Measurements from ENCODE around the gene PRKAR2B. TPM values are rescaled to one million over a fixed set of nuclear protein-coding genes. Genes with fewer than 3 reads are reported as not detected.

PRKAR2B gene
- total RNA-seq, 1 donor from 2014 or later, result 11.5 TPM

- Histone ChIP-seq H3K27ac (ENCODE audit: low read depth, low read length) (no peak overlapping the region), H3K9me3 (ENCODE audit: control insufficient read depth in 3 of 3, low read length in 3 of 3) (no peaks in the 10 kb centered on the region), H3K4me3 (ENCODE audit: low read length in 3 of 3) (no peak overlapping the region), H3K27me3 (ENCODE audit: control insufficient read depth in 3 of 3, insufficient read depth in 3 of 3, low read length in 3 of 3) (no peaks in the 10 kb centered on the region), H3K36me3 (ENCODE audit: control insufficient read depth in 3 of 3, insufficient read depth in 3 of 3, low read length in 3 of 3) (no peaks in the 10 kb centered on the region), H3K4me1 (ENCODE audit: control insufficient read depth in 3 of 3, insufficient read depth in 3 of 3, low read length in 3 of 3) (no peaks in the 10 kb centered on the region), H3K9ac (ENCODE audit: low read depth in 1 of 3, low read length in 3 of 3) (no peak overlapping the region)
These were observed 34.7 kb upstream of the PRKAR2B start for GRCh38 chr7:107009846-107010203.

- Histone ChIP-seq H3K9me3 (ENCODE audit: control insufficient read depth in 3 of 3, low read length in 3 of 3) (no peaks in the 10 kb centered on the region), H3K9ac (ENCODE audit: low read depth in 1 of 3, low read length in 3 of 3) (no peak overlapping the region), H3K27ac (ENCODE audit: low read depth, low read length) (no peak overlapping the region), H3K27me3 (ENCODE audit: control insufficient read depth in 3 of 3, insufficient read depth in 3 of 3, low read length in 3 of 3) (no peaks in the 10 kb centered on the region), H3K4me1 (ENCODE audit: control insufficient read depth in 3 of 3, insufficient read depth in 3 of 3, low read length in 3 of 3) (no peaks in the 10 kb centered on the region), H3K36me3 (ENCODE audit: control insufficient read depth in 3 of 3, insufficient read depth in 3 of 3, low read length in 3 of 3) (no peaks in the 10 kb centered on the region), H3K4me3 (ENCODE audit: low read length in 3 of 3) (no peak overlapping the region)
These were observed 31.8 kb upstream of the PRKAR2B start for GRCh38 chr7:107012691-107013090.

DNA sequence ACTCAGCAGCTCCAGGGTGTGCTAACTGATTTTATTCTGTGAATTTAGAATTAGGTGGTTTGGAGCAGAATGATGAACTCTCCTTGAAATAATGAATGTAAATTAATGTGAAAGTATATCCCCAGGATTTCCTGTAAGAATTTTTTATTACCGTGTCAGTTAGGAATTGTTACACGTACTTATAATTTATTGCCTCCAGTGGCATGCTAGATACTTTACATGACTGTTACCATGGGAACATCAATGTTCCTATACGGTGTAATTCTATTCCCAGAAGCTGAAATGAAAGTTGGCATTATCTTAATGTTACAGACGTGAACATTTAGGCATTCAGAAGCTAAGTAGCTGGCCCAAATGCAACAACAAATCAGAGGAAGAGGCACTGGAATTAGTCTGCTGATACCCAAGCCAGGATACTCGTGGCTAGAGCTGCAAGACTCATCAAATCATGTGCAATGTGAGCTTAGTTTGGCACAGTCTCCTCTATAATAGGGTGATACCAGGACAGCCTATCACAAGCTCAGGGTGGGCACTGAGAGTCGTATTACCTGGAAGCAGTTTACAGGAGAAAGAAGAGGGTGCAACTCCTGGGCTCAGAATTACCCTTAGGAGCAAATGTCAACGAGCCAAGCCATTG, 30.0 kb upstream of the PRKAR2B start:
- Histone ChIP-seq H3K36me3 (ENCODE audit: control insufficient read depth in 3 of 3, insufficient read depth in 3 of 3, low read length in 3 of 3) (no peaks in the 10 kb centered on the region), H3K9me3 (ENCODE audit: control insufficient read depth in 3 of 3, low read length in 3 of 3) (no peaks in the 10 kb centered on the region), H3K4me1 (ENCODE audit: control insufficient read depth in 3 of 3, insufficient read depth in 3 of 3, low read length in 3 of 3) (no peaks in the 10 kb centered on the region), H3K9ac (ENCODE audit: low read depth in 1 of 3, low read length in 3 of 3) (no peak overlapping the region), H3K27me3 (ENCODE audit: control insufficient read depth in 3 of 3, insufficient read depth in 3 of 3, low read length in 3 of 3) (no peaks in the 10 kb centered on the region), H3K27ac (ENCODE audit: low read depth, low read length) (no peak overlapping the region), H3K4me3 (ENCODE audit: low read length in 3 of 3) (no peak overlapping the region)

DNA sequence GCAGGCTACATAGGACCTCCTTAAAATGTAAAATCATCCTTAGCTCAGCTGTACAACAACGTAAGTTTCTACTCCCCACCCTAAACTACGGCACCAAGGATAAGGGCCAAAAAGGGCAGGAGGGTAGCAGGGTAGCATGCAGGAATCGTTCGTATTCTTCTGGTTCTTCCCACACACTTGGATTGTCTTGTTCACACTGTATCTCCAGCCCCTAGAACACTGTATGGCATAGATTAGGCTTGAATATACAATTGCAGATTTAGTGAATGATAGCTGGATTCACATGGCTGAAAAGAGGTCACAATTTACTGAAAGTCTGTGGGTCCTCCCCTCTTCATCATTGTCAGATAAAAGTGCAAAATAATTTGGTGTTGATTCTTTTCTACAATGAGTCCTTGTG, 28.2 kb upstream of the PRKAR2B start:
- H3K27me3 ChIP-seq (ENCODE audit: control insufficient read depth in 3 of 3, insufficient read depth in 3 of 3, low read length in 3 of 3), result no peaks in the 10 kb centered on the region
- H3K27ac ChIP-seq (ENCODE audit: low read depth, low read length), result no peak overlapping the region
- no peaks in the 10 kb centered on the region for H3K36me3 ChIP-seq (ENCODE audit: control insufficient read depth in 3 of 3, insufficient read depth in 3 of 3, low read length in 3 of 3)
- no peak overlapping the region for H3K9ac ChIP-seq (ENCODE audit: low read depth in 1 of 3, low read length in 3 of 3)
- H3K9me3 ChIP-seq (ENCODE audit: control insufficient read depth in 3 of 3, low read length in 3 of 3), result no peaks in the 10 kb centered on the region
- H3K4me3 ChIP-seq (ENCODE audit: low read length in 3 of 3), result no peak overlapping the region
- H3K4me1 ChIP-seq (ENCODE audit: control insufficient read depth in 3 of 3, insufficient read depth in 3 of 3, low read length in 3 of 3), result no peaks in the 10 kb centered on the region

DNA sequence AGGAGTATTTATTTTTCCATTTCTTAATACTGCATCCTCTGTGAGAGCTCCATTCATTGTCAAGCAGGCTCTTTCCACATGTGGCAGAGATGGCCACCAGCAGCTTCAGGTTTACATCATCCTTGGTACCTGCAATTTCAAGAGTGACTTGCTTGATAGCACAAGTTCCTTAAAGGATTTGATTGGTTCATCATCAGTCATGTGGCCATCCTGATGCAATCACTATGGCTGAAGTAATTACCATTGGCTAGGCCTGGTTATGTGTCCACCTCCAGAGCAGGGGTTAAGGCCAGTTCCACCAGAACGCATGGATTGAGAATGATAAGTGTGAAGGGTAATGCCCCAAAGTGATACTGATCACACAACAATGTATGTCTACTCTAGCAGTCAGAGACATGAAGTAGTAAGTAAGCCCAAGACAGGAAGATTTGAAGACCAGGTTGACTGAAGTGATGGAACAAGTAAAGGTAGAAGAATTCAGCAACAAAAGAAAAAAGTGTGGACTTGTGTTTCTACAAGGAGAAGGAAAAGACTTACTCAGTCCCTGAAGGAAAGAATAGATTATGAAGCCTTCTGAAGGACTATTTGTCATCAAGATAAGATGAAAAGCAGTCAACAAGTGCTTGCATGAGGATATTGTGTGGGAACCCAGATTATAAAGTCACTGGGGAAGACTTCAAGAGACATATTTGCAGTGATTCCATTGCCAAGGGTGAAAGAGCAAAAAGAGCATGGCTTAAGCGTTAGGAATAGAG, 26.4 kb upstream of the PRKAR2B start:
- Histone ChIP-seq H3K9me3 (ENCODE audit: control insufficient read depth in 3 of 3, low read length in 3 of 3) (no peaks in the 10 kb centered on the region), H3K27me3 (ENCODE audit: control insufficient read depth in 3 of 3, insufficient read depth in 3 of 3, low read length in 3 of 3) (no peaks in the 10 kb centered on the region), H3K4me1 (ENCODE audit: control insufficient read depth in 3 of 3, insufficient read depth in 3 of 3, low read length in 3 of 3) (no peaks in the 10 kb centered on the region), H3K4me3 (ENCODE audit: low read length in 3 of 3) (no peak overlapping the region), H3K36me3 (ENCODE audit: control insufficient read depth in 3 of 3, insufficient read depth in 3 of 3, low read length in 3 of 3) (no peaks in the 10 kb centered on the region), H3K9ac (ENCODE audit: low read depth in 1 of 3, low read length in 3 of 3) (no peak overlapping the region), H3K27ac (ENCODE audit: low read depth, low read length) (no peak overlapping the region)

DNA sequence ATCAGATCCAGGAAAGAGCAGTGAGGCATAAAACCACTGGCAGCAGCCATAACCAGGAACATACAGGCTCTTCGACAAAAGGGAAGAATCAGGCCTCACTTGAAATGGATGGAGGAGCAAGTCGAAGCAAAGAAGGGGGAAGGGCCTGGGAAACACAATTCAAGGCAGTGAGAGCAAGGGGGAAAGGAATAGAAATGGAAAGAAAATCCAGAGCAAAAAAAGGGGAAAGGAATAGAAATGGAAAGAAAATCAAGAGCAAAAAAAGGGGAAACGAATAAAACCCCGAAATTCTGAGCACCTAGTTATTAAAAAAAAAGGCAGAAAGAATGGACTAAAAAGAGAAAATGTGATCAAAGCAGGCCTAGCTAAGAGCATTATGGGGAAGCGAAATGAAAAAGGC, 24.1 kb upstream of the PRKAR2B start:
- H3K36me3 ChIP-seq (ENCODE audit: control insufficient read depth in 3 of 3, insufficient read depth in 3 of 3, low read length in 3 of 3), result no peaks in the 10 kb centered on the region
- no peak overlapping the region for H3K9ac ChIP-seq (ENCODE audit: low read depth in 1 of 3, low read length in 3 of 3)
- no peaks in the 10 kb centered on the region for H3K27me3 ChIP-seq (ENCODE audit: control insufficient read depth in 3 of 3, insufficient read depth in 3 of 3, low read length in 3 of 3)
- no peak overlapping the region for H3K4me3 ChIP-seq (ENCODE audit: low read length in 3 of 3)
- peaks cover 0 to 3% (median 0%) of the 10 kb centered on the region in 3 donors for H3K9me3 ChIP-seq (ENCODE audit: control insufficient read depth in 3 of 3, low read length in 3 of 3)
- no peak overlapping the region for H3K27ac ChIP-seq (ENCODE audit: low read depth, low read length)
- no peaks in the 10 kb centered on the region for H3K4me1 ChIP-seq (ENCODE audit: control insufficient read depth in 3 of 3, insufficient read depth in 3 of 3, low read length in 3 of 3)

DNA sequence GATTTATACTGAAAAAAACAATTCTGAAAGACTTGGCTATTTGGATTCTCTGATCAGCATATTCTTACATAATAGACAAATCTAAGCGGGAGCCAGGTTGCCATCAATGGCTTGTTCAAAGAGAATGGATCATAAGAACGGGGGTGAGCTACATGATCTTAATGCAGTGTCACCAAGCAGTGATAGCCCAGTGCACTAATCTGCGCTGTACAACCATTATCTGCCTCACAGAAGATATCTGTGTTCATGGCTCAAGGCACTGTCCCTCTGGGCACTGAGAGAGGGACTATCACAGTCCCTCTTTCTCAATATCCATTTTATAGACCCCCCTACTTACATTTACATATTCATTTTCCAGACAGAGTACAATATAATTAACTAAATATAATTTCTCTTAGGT, 22.9 kb upstream of the PRKAR2B start:
- no peaks in the 10 kb centered on the region for H3K36me3 ChIP-seq (ENCODE audit: control insufficient read depth in 3 of 3, insufficient read depth in 3 of 3, low read length in 3 of 3)
- H3K4me3 ChIP-seq (ENCODE audit: low read length in 3 of 3), result no peak overlapping the region
- H3K9ac ChIP-seq (ENCODE audit: low read depth in 1 of 3, low read length in 3 of 3), result no peak overlapping the region
- H3K27ac ChIP-seq (ENCODE audit: low read depth, low read length), result no peak overlapping the region
- H3K4me1 ChIP-seq (ENCODE audit: control insufficient read depth in 3 of 3, insufficient read depth in 3 of 3, low read length in 3 of 3), result no peaks in the 10 kb centered on the region
- H3K9me3 ChIP-seq (ENCODE audit: control insufficient read depth in 3 of 3, low read length in 3 of 3), result peaks cover 0 to 3% (median 0%) of the 10 kb centered on the region in 3 donors
- no peaks in the 10 kb centered on the region for H3K27me3 ChIP-seq (ENCODE audit: control insufficient read depth in 3 of 3, insufficient read depth in 3 of 3, low read length in 3 of 3)

DNA sequence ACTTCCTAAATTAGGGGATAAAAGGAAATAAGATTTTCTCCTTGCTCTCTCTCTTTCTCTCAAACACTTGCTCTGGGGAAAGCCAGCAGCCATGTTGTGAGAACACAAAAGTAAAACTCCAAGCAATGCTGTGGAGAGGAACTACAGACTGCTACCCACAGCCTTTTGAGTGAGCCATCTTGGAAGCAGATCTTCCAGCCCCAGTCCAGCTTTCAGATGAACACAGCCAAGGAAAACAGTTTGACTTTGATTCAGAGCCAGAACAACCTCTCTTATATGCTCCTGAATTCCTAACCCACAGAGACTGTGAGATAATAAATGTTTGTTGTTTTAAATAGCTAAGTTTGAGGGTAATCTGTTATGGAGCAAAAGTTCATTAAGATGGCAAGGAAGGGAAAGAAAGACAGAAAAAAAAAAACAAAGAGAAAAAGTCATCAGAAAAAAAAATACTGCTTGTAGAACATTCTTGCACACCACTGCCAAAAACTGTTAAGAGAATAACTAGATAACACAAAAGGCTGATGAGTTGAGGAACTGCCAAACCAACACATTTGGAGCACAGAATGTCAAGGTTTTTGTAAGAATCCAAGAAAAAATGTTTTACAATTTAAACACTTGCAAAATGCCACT, 20.9 kb upstream of the PRKAR2B start:
- H3K4me3 ChIP-seq (ENCODE audit: low read length in 3 of 3), result no peak overlapping the region
- no peak overlapping the region for H3K27ac ChIP-seq (ENCODE audit: low read depth, low read length)
- H3K9ac ChIP-seq (ENCODE audit: low read depth in 1 of 3, low read length in 3 of 3), result no peak overlapping the region
- no peaks in the 10 kb centered on the region for H3K27me3 ChIP-seq (ENCODE audit: control insufficient read depth in 3 of 3, insufficient read depth in 3 of 3, low read length in 3 of 3)
- H3K36me3 ChIP-seq (ENCODE audit: control insufficient read depth in 3 of 3, insufficient read depth in 3 of 3, low read length in 3 of 3), result no peaks in the 10 kb centered on the region
- H3K9me3 ChIP-seq (ENCODE audit: control insufficient read depth in 3 of 3, low read length in 3 of 3), result peaks cover 0 to 3% (median 0%) of the 10 kb centered on the region in 3 donors
- no peaks in the 10 kb centered on the region for H3K4me1 ChIP-seq (ENCODE audit: control insufficient read depth in 3 of 3, insufficient read depth in 3 of 3, low read length in 3 of 3)

DNA sequence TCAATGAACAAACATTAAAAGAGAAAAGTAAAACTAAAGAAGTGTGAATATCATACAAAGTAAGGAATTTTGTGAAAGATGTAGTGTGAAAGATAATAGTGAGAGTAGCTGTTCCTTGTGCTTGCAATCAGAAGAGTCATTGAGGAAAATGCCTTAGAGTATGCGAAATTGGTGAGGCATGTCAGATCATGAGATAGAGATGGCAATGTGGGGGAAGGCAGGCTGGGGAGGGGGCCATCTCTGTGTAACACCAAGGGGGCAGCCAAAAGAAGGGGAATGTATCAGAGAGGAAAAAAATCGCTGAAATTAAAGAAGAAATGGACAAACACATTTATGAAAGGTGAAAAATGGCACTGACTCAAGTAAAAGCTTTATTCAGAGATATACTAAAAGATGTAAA, 19.6 kb upstream of the PRKAR2B start:
- no peak overlapping the region for H3K27ac ChIP-seq (ENCODE audit: low read depth, low read length)
- no peaks in the 10 kb centered on the region for H3K36me3 ChIP-seq (ENCODE audit: control insufficient read depth in 3 of 3, insufficient read depth in 3 of 3, low read length in 3 of 3)
- H3K27me3 ChIP-seq (ENCODE audit: control insufficient read depth in 3 of 3, insufficient read depth in 3 of 3, low read length in 3 of 3), result no peaks in the 10 kb centered on the region
- H3K9ac ChIP-seq (ENCODE audit: low read depth in 1 of 3, low read length in 3 of 3), result no peak overlapping the region
- H3K9me3 ChIP-seq (ENCODE audit: control insufficient read depth in 3 of 3, low read length in 3 of 3), result peaks cover 0 to 3% (median 0%) of the 10 kb centered on the region in 3 donors
- no peaks in the 10 kb centered on the region for H3K4me1 ChIP-seq (ENCODE audit: control insufficient read depth in 3 of 3, insufficient read depth in 3 of 3, low read length in 3 of 3)
- H3K4me3 ChIP-seq (ENCODE audit: low read length in 3 of 3), result no peak overlapping the region

GRCh38 chr7:107025449-107026103, 18.9 kb upstream of the PRKAR2B start:
- H3K36me3 ChIP-seq (ENCODE audit: control insufficient read depth in 3 of 3, insufficient read depth in 3 of 3, low read length in 3 of 3), result no peaks in the 10 kb centered on the region
- H3K9ac ChIP-seq (ENCODE audit: low read depth in 1 of 3, low read length in 3 of 3), result no peak overlapping the region
- H3K27me3 ChIP-seq (ENCODE audit: control insufficient read depth in 3 of 3, insufficient read depth in 3 of 3, low read length in 3 of 3), result no peaks in the 10 kb centered on the region
- H3K27ac ChIP-seq (ENCODE audit: low read depth, low read length), result no peak overlapping the region
- no peak overlapping the region for H3K4me3 ChIP-seq (ENCODE audit: low read length in 3 of 3)
- no peaks in the 10 kb centered on the region for H3K4me1 ChIP-seq (ENCODE audit: control insufficient read depth in 3 of 3, insufficient read depth in 3 of 3, low read length in 3 of 3)
- peaks cover 0 to 3% (median 0%) of the 10 kb centered on the region in 3 donors for H3K9me3 ChIP-seq (ENCODE audit: control insufficient read depth in 3 of 3, low read length in 3 of 3)
